ENCODE data around the gene RGP1.
A peak's percentile ranks its signal among the peaks of the same experiment; 100 is the strongest.

Gene RGP1

GRCh38 chr9:35746583-35746982 is 2.5 kb upstream of the RGP1 start:
- DNase-seq = no peak

- DNase-seq = no peak
Measured at GRCh38 chr9:35748242-35748857, 737 bp upstream of the RGP1 start.

GRCh38 chr9:35749515-35750255 is 598 bp downstream of the RGP1 start:
- peak; percentile 21 to 22 for DNase-seq

GRCh38 chr9:35750256-35750531 is 1.1 kb downstream of the RGP1 start:
- DNase-seq = no peak

GRCh38 chr9:35753466-35753865 is 4.4 kb downstream of the RGP1 start:
- DNase-seq = no peak

- DNase-seq = no peak
Measured at GRCh38 chr9:35754264-35754663, 5.2 kb downstream of the RGP1 start, which contains the start of gene MSMP. TSS of gene MSMP (minus strand) at chr9:35754276. CDS start at chr9:35754129, 147 bp downstream.

- no peak for DNase-seq
Measured at GRCh38 chr9:35755071-35755470, 6.0 kb downstream of the RGP1 start.

- peak; percentile 74 to 76 for DNase-seq
Measured at GRCh38 chr9:35756275-35757225, 7.5 kb downstream of the RGP1 start.

GRCh38 chr9:35757226-35757891 is 8.3 kb downstream of the RGP1 start:
- no peak for DNase-seq

GRCh38 chr9:35757892-35758275 is 8.8 kb downstream of the RGP1 start:
- DNase-seq = no peak

GRCh38 chr9:35758475-35759050 is 9.5 kb downstream of the RGP1 start:
- DNase-seq = no peak

GRCh38 chr9:35759795-35760194 is 10.7 kb downstream of the RGP1 start:
- DNase-seq = no peak

GRCh38 chr9:35760651-35761050 is 11.6 kb downstream of the RGP1 start:
- DNase-seq = no peak

- no peak for DNase-seq
Measured at GRCh38 chr9:35763181-35763580, 14.1 kb downstream of the RGP1 start.

GRCh38 chr9:35763803-35764202 is 14.7 kb downstream of the RGP1 start:
- no peak for DNase-seq

- no peak for DNase-seq
Measured at GRCh38 chr9:35766997-35767396, 17.9 kb downstream of the RGP1 start.

- DNase-seq = no peak
Measured at GRCh38 chr9:35767458-35767857, 18.4 kb downstream of the RGP1 start.

GRCh38 chr9:35769763-35770162 is 20.7 kb downstream of the RGP1 start:
- no peak for DNase-seq

GRCh38 chr9:35771075-35771433 is 22.0 kb downstream of the RGP1 start:
- DNase-seq = no peak

- DNase-seq = no peak
Measured at GRCh38 chr9:35771534-35771933, 22.4 kb downstream of the RGP1 start.

- DNase-seq = no peak
Measured at GRCh38 chr9:35771943-35772342, 22.9 kb downstream of the RGP1 start.

- DNase-seq = no peak
Measured at GRCh38 chr9:35774907-35775635, 26.0 kb downstream of the RGP1 start.
